Kidney capillary endothelial cell (primary cell): ENCODE data around the gene SIK2.

ENCODE experiments used
- DNase-seq: peaks from one replicate; pipeline ENCODE4 v3.0.0-alpha.2; 2018; ENCODE audit warnings: low spot score

SIK2 gene

GRCh38 chr11:111730871-111731591 is 128.8 kb downstream of the SIK2 start:
- DNase-seq: no peak

DNA sequence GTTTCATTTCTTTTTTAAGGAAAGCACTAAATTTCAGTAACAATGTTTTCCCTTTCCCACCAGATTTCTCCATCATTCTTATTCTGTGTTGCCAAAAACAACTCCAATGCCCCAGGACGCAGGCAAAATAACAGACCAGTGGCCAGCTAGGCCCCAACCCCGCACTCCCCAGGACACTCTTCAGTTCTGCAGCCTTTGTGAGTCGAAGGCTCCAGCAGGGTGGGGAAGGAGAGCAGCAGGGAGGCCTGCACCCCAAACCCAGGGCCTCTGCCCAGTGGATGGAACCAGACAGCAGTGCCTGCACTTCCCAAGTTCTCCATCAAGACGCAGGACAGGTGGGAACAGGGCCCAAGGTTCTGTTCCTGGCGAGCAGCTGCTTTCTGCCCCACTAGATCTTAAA is 129.6 kb downstream of the SIK2 start:
- no peak for DNase-seq

GRCh38 chr11:111733016-111733415 is 130.8 kb downstream of the SIK2 start:
- peak; percentile 69 for DNase-seq

DNA sequence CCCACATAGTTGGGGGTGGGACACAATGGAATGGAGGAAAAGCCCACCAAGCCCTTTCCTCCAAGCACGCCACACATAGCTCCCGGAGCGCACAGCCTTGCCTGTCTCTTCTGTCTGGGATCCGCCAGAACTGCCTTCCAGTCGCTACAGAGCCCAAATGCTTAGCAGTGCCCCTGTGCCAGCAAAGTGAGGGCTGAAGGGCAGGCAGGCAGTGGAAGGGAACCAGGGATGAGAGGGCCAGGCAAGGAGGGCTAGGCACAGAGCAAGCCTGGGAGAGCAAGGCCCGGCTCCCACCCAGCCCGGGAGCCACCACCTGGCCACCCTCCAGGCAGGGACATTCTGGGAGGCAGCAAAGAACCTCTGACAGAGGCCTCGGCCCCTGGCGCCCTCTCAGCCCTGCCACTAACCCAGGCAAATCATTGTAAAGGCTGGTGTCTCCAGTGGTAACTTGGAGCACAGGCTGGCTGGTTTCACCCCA is 131.4 kb downstream of the SIK2 start:
- no peak for DNase-seq

DNA sequence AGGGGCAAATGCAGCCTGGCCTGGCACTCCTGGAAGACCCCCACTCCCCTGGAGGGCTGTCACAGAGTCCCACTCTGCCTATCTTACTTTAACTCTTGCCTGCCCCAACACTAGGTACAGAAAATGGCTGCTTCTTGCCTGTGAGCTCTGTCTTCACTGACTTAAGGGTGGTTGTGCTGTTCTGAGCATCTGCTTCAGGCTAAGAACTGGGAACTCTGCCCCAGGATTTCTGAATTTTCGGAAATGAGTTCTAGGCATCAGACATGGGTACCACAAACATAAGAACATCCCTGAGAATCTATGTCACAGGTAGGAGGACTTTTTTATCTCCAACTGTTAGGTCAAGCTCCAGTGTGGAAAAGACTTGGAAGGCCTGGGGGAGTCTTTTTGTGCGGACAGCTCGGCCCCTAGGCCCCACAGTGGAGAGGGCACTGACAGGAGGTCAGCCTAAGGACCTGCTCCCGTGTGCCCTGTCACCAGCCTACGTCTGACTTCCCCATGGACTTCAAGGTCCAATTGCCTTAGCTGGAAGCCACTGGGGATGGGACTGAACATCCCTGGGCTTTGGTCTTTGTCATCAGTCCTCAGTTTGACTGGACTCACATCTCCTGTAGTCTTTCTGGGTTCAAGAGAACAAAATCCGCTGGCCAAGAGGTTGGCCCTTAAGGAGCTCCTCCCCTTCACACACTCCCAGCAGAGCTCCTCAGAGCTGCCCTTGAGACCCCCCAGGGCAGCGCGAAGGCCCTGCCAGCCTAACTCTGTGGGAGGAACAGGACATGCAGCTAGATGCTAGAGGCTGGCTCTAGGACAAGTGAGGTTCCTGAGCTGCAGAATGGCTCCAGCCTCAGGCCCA is 132.1 kb downstream of the SIK2 start:
- no peak for DNase-seq

DNA sequence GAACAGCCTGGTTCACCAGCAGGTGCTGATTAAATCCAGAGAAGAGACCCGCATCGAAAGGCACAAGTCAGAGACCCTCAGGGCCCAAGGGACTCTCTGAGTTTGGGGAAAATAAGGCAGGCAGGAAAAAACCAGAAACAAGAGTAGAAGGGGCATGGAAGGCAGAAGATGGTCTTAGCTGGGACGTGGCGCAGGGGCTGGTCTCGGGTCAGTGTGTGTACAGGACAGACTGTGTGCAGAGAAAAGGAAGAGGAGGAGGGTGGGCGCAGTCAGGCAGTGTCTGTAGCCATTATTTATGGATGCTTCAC is 132.7 kb downstream of the SIK2 start:
- no peak for DNase-seq

- peak; percentile 97 for DNase-seq
Measured at GRCh38 chr11:111735262-111736116, 133.2 kb downstream of the SIK2 start.

DNA sequence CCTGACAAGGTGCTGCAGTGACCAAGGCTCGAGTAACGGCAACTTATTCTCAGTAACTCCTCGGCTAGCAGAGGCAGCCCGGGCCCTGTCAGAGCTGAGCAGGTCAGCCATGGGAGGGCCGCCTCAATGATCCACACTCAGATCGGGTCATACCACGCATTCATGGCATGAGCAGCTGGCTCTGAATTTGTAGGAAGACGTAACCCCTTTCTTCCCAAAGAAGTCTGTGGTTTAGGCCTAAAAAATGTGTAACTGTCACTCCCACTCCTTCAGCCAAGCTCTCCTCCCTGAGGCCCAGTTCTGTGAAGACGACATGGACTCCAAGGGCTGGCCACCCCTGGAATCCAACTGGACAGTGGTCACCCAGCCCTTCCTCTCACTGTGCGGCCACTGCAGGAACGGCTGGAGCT is 133.9 kb downstream of the SIK2 start:
- DNase-seq: no peak

GRCh38 chr11:111736621-111737443 is 134.6 kb downstream of the SIK2 start:
- DNase-seq: no peak

DNA sequence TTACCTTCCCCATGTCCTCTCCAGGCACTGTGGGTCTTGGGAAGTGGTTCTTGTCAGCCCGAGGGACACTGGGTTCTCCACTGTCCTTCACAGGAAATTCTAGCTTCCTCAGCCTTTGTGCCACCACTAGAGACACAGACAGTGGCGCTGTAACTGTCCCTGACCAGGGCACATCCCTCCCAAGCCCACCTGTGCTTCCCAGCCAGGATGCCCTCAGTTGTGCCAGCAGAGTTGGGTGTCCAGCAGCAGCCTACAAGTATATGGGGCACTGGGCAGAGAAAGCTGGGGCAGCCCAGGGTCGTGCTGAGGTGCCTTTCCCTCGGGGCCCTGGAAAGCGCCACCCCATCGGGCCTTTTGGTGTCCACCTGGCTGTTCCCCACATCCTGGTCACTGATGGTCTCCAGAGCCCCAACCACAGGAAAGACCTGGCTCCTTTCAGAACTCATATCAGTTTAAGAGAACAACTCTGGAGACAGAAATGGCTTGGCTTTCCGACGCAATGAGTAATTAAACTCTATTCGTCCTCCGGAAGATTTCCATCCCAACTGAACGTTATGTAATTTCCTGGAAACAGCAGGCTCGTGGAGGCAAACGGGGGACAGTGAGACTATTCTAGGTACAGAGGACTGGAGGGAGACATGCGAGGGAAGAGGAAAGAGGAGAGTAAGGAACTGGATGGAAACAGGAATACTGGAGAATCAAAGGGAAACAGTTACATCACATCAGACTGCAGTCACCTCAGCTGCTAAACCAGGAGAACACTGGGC is 135.4 kb downstream of the SIK2 start:
- peak; percentile 67 for DNase-seq

GRCh38 chr11:111739299-111739698 is 137.1 kb downstream of the SIK2 start:
- DNase-seq: no peak

- no peak for DNase-seq
Measured at GRCh38 chr11:111741751-111742150, 139.5 kb downstream of the SIK2 start.

DNA sequence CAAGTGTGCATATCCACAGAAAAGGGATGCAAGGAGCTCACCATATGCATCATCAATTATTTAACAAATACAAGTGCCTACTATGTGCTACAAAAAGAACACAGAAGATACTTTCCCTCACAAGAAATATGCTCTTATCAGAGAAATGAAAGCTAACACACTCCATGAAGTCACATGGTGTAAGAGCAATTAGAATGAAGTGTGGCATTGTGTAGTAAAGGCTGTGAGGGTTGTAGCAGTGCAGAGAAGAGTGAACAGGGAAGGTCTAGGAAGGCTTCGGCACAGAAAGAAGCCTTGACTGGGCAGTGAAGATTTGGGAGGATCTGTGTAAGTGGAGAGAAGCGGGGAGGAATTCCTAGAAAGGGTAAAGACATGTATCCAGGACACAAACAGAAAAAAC is 141.5 kb downstream of the SIK2 start:
- DNase-seq: no peak

DNA sequence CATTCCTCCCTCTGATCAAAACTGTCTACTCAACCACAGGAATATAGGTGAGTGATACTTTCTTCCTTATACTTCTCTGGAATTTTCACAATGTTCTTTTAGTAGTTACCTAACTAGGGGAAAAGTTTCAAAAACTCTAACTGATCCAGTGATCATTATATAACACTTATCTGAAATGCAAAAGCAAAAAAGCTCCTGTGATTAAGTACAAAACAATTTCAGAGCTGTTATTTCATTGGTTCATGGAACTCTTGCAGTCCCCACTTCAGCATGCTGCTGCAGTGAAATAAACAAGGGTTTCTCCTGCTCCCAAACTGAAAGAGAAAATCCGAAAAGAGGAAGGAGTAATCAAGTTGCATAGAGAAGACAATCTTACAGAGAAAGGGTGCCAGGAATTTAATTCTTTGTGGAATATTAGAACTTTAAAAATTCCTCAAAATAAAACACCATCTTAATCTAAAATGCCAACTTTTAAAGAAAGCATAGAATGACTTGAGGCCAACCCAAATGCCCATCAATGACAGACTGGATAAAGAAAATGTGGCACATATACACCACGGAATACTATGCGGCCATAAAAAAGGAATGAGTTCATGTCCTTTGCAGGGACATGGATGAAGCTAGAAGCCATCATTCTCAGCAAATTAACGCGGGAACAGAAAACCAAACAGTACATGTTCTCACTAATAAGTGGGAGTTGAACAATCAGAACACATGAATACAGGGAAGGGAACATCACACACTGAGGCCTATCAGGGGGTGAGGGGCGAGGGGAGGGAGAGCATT is 143.7 kb downstream of the SIK2 start:
- no peak for DNase-seq

DNA sequence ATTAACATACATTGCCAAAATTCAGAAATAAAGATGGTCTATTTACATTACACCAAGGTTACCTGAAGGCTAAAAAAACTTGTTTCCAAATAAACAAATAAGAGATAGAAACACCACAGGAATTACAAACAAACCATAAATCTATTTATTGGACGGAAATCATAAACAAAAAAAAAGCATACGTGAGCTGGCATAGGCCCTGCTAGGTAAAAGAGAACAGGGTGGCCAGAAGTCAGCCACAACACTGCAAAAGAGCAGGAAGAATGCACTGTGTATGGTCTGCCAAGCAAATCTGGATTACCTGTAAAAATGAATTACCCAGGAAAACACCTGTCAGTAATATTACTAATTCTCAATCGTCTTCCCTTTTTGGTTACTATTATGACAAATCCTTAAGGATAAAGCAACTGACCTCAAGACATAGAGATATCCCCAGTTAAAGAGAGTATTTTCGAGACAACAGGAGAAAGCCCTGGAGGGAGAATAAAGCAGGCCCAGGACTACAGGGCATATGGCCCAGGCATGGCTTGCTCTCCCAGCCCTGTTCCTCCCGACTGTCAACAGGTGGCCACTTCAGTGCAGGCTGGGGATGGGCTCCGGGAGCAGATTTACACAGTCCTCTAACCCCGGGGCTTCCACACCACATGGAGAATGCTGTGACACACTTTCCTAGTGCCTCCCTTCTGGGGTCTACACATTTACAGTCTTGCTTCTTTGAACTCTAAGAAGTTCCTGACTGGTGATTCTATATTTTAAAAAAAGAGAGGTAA is 146.0 kb downstream of the SIK2 start:
- DNase-seq: no peak

GRCh38 chr11:111749646-111750045 is 147.4 kb downstream of the SIK2 start:
- DNase-seq: no peak

DNA sequence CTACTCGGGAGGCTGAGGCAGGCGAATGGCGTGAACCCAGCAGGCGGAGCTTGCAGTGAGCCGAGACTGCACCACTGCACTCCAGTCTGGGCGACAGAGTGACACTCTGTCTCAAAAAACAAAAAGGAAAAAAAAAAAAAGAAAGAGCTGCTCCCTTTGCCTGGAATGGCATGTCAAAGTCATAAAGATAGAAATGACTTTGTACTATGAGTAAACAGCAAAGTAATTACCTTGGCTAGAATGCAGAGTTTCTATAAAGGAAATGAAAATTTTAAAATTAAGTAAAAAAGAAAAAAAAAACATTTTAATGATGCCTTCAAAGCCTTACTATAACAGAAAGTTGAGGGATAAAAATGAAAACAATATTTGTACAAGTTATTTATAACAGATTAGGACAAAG is 153.8 kb downstream of the SIK2 start:
- DNase-seq: no peak

- no peak for DNase-seq
Measured at GRCh38 chr11:111759376-111759775, 157.1 kb downstream of the SIK2 start.

DNA sequence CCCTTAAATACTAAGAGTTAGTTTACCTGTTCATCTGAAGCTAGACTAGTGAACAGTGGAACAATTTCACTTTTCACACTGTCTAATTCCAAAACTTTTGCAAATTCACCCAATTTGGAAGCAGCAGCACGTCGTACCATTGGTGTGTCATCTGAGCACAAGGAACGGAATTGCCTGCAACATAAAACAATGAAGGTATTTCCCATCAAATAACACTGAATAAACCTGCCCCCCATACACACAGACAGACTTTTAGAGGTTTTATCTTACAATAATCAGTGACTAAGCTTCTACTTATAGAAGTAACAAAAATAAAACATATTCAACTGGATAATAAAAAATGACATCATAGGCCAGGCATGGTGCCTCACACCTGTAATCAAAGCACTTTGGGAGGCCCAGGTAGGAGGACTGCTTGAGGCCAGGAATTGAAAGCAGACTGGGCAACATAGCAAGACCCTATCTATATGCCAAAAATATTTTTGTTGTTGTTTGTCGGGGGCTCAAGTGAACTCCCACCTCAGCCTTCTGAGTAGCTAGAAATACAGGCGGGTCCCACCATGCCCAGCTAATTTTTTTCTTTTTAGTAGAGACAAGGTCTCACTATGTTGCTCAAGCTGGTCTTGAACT is 157.6 kb downstream of the SIK2 start:
- peak; percentile 20 for DNase-seq
